HL-60 (cell line): Measurements from ENCODE around the gene CSTF2T.

ENCODE experiments used
- CTCF ChIP-seq: IDR thresholded peaks from one replicate; pipeline ENCODE4 v1.5.1; 2011; ENCODE audit warnings: low read length, control low read depth, inconsistent platforms; ENCODE audit not compliant: insufficient read depth
- GABPA ChIP-seq: IDR thresholded peaks from 2 replicates; pipeline ENCODE4 v1.6.1; 2012; ENCODE audit warnings: low read depth
- POLR2AphosphoS5 ChIP-seq: IDR thresholded peaks from 2 replicates; pipeline ENCODE4 v1.6.1; 2012; ENCODE audit warnings: low read depth
- REST ChIP-seq: IDR thresholded peaks from 2 replicates; pipeline ENCODE4 v1.6.1; 2012; ENCODE audit warnings: low read depth; ENCODE audit not compliant: insufficient replicate concordance

- TF ChIP-seq CTCF = no peak
- TF ChIP-seq GABPA = no peak
- TF ChIP-seq POLR2AphosphoS5 = no peak
- TF ChIP-seq REST = no peak
These were observed 43.8 kb upstream of the CSTF2T start for GRCh38 chr10:51743146-51743545.
